ENCODE results near the gene MID1IP1. TPM values are rescaled to one million over a fixed set of nuclear protein-coding genes. Genes with fewer than 3 reads are reported as not detected.

The MID1IP1 gene
- total and polyA plus RNA-seq, 2 donors (not counting 1 experiment from before 2014, with no cell fraction given): 25.7 to 132 TPM

GRCh38 chrX:38820751-38821150 is 19.5 kb downstream of the MID1IP1 start:
- no peak for DNase-seq (ENCODE audit: low read depth in 2 of 2)
- H3K9ac ChIP-seq (ENCODE audit: insufficient read depth, low read length): no peak overlapping the region
- H3K27ac ChIP-seq (ENCODE audit: insufficient read depth, low read length): no peak overlapping the region
- TF ChIP-seq, protein P1, sequence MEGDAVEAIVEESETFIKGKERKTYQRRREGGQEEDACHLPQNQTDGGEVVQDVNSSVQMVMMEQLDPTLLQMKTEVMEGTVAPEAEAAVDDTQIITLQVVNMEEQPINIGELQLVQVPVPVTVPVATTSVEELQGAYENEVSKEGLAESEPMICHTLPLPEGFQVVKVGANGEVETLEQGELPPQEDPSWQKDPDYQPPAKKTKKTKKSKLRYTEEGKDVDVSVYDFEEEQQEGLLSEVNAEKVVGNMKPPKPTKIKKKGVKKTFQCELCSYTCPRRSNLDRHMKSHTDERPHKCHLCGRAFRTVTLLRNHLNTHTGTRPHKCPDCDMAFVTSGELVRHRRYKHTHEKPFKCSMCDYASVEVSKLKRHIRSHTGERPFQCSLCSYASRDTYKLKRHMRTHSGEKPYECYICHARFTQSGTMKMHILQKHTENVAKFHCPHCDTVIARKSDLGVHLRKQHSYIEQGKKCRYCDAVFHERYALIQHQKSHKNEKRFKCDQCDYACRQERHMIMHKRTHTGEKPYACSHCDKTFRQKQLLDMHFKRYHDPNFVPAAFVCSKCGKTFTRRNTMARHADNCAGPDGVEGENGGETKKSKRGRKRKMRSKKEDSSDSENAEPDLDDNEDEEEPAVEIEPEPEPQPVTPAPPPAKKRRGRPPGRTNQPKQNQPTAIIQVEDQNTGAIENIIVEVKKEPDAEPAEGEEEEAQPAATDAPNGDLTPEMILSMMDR (conservative IDR thresholded peaks at IDR 0.05 in 1 of 2, IDR thresholded peaks at IDR 0.05 in 1 of 2; ENCODE audit: low read depth in 1 of 2, low read length in 2 of 2): no peak
- no peak for TF ChIP-seq EZH2 (IDR thresholded peaks at IDR 0.05; ENCODE audit: low read length, missing control alignments)
- H3K4me2 ChIP-seq (ENCODE audit: extremely low read depth, insufficient read depth, low read length): no peak overlapping the region
- no peaks in the 10 kb centered on the region for H3K79me2 ChIP-seq (ENCODE audit: control insufficient read depth, insufficient read depth, low read length)
- H2AFZ ChIP-seq (ENCODE audit: low read length): no peak overlapping the region
- H3K4me3 ChIP-seq (replicated peaks in 1 of 4; ENCODE audit: control extremely low read depth in 1 of 4, insufficient read depth in 1 of 4, low read depth in 3 of 4, low read length in 4 of 4): no peak overlapping the region
- H3K4me1 ChIP-seq (ENCODE audit: control insufficient read depth, extremely low read depth, insufficient read depth, low read length): peaks cover 3% of the 10 kb centered on the region
- no peaks in the 10 kb centered on the region for H3K9me3 ChIP-seq (ENCODE audit: control insufficient read depth, insufficient read depth, low read depth, low read length)
- H3K36me3 ChIP-seq (ENCODE audit: control insufficient read depth, insufficient read depth, low read length): no peaks in the 10 kb centered on the region
- no peaks in the 10 kb centered on the region for H3K27me3 ChIP-seq (ENCODE audit: control insufficient read depth, insufficient read depth, low read length)
- H4K20me1 ChIP-seq (ENCODE audit: control insufficient read depth, extremely low read depth, insufficient read depth, low read length): no peaks in the 10 kb centered on the region

DNA sequence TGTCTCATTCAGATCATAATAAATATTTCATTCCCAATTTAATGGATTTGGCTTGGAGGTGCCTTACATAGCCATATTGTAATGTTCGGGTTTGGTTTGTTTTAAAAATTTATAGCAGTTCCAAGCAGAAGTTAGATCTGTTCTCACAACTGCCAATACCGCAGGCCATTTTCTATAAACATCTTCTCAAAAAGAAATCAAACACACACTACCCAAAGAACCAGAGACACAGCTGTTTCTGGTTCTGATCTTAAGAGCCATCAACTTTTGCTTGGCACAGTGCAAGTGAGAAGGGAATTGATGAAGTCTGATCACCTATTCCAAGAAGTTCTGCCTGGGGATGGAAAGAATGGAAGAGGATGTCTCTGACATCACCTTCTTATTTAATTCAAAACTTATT is 22.9 kb downstream of the MID1IP1 start:
- no peak overlapping the region for H3K4me3 ChIP-seq (replicated peaks in 1 of 4; ENCODE audit: control extremely low read depth in 1 of 4, insufficient read depth in 1 of 4, low read depth in 3 of 4, low read length in 4 of 4)
- no peak overlapping the region for H3K9ac ChIP-seq (ENCODE audit: insufficient read depth, low read length)
- H3K9me3 ChIP-seq (ENCODE audit: control insufficient read depth, insufficient read depth, low read depth, low read length): no peaks in the 10 kb centered on the region
- H3K4me1 ChIP-seq (ENCODE audit: control insufficient read depth, extremely low read depth, insufficient read depth, low read length): no peaks in the 10 kb centered on the region
- H4K20me1 ChIP-seq (ENCODE audit: control insufficient read depth, extremely low read depth, insufficient read depth, low read length): no peaks in the 10 kb centered on the region
- no peak for DNase-seq (ENCODE audit: low read depth in 2 of 2)
- H3K27ac ChIP-seq (ENCODE audit: insufficient read depth, low read length): no peak overlapping the region
- no peak for TF ChIP-seq EZH2 (IDR thresholded peaks at IDR 0.05; ENCODE audit: low read length, missing control alignments)
- TF ChIP-seq, protein P1 (conservative IDR thresholded peaks at IDR 0.05 in 1 of 2, IDR thresholded peaks at IDR 0.05 in 1 of 2; ENCODE audit: low read depth in 1 of 2, low read length in 2 of 2): no peak
- H3K4me2 ChIP-seq (ENCODE audit: extremely low read depth, insufficient read depth, low read length): no peak overlapping the region
- no peaks in the 10 kb centered on the region for H3K27me3 ChIP-seq (ENCODE audit: control insufficient read depth, insufficient read depth, low read length)
- H3K79me2 ChIP-seq (ENCODE audit: control insufficient read depth, insufficient read depth, low read length): no peaks in the 10 kb centered on the region
- no peak overlapping the region for H2AFZ ChIP-seq (ENCODE audit: low read length)
- no peaks in the 10 kb centered on the region for H3K36me3 ChIP-seq (ENCODE audit: control insufficient read depth, insufficient read depth, low read length)

DNA sequence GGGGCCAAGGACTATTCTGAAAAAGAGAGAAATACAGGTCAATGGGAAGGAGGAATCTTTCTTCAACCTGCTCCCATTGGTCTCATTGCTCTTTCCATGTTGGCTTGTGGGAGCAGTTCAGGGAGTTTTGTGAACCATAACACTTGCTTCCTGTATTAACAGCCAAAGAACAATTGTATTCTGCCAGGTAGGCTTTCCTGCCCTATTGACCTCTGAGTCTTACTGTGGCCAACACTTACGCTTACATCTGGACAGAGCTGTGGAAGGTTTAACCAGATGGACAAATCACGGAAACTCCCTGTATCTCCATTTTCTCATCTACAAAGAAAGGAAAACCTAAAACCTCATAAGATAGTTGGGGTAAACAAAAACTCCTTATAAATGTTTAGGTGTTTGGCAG is 30.7 kb downstream of the MID1IP1 start:
- Histone ChIP-seq H3K36me3 (ENCODE audit: control insufficient read depth, insufficient read depth, low read length) (no peaks in the 10 kb centered on the region), H3K27me3 (ENCODE audit: control insufficient read depth, insufficient read depth, low read length) (no peaks in the 10 kb centered on the region)
- TF ChIP-seq, protein P1 (conservative IDR thresholded peaks at IDR 0.05 in 1 of 2, IDR thresholded peaks at IDR 0.05 in 1 of 2; ENCODE audit: low read depth in 1 of 2, low read length in 2 of 2): no peak
- no peak for TF ChIP-seq EZH2 (IDR thresholded peaks at IDR 0.05; ENCODE audit: low read length, missing control alignments)

More for the DNA sequence above, 30.7 kb downstream of the MID1IP1 start:
- no peak overlapping the region for H3K9ac ChIP-seq (ENCODE audit: insufficient read depth, low read length)
- no peaks in the 10 kb centered on the region for H3K79me2 ChIP-seq (ENCODE audit: control insufficient read depth, insufficient read depth, low read length)
- no peak overlapping the region for H3K27ac ChIP-seq (ENCODE audit: insufficient read depth, low read length)
- no peaks in the 10 kb centered on the region for H3K4me1 ChIP-seq (ENCODE audit: control insufficient read depth, extremely low read depth, insufficient read depth, low read length)
- no peak for DNase-seq (ENCODE audit: low read depth in 2 of 2)
- no peak overlapping the region for H3K4me3 ChIP-seq (replicated peaks in 1 of 4; ENCODE audit: control extremely low read depth in 1 of 4, insufficient read depth in 1 of 4, low read depth in 3 of 4, low read length in 4 of 4)
- H3K4me2 ChIP-seq (ENCODE audit: extremely low read depth, insufficient read depth, low read length): no peak overlapping the region
- no peaks in the 10 kb centered on the region for H4K20me1 ChIP-seq (ENCODE audit: control insufficient read depth, extremely low read depth, insufficient read depth, low read length)
- H3K9me3 ChIP-seq (ENCODE audit: control insufficient read depth, insufficient read depth, low read depth, low read length): no peaks in the 10 kb centered on the region
- no peak overlapping the region for H2AFZ ChIP-seq (ENCODE audit: low read length)

Data from fibroblast of lung (primary cell).